COR-L47 (cell line): Measurements from ENCODE around the gene EML6.

Source experiments
- DNase-seq: peaks from one replicate; lab custom pipeline; 2025; lab: John Stamatoyannopoulos, UW

The EML6 gene

GRCh38 chr2:54946220-54946805 lies 222.9 kb downstream of the EML6 start:
- DNase-seq = no peak

GRCh38 chr2:54947136-54947535 lies 223.7 kb downstream of the EML6 start:
- no peak for DNase-seq

GRCh38 chr2:54947646-54948045 lies 224.2 kb downstream of the EML6 start:
- DNase-seq = no peak

GRCh38 chr2:54948120-54948519 lies 224.7 kb downstream of the EML6 start:
- DNase-seq = no peak

- DNase-seq = no peak
Measured at GRCh38 chr2:54949431-54949830, 226.0 kb downstream of the EML6 start.

- DNase-seq = no peak
Measured at GRCh38 chr2:54950811-54951210, 227.3 kb downstream of the EML6 start.

GRCh38 chr2:54952425-54952824 lies 229.0 kb downstream of the EML6 start:
- DNase-seq = no peak

- DNase-seq = no peak
Measured at GRCh38 chr2:54952978-54953456, 229.6 kb downstream of the EML6 start.

GRCh38 chr2:54954158-54954557 lies 230.7 kb downstream of the EML6 start:
- DNase-seq = no peak

- no peak for DNase-seq
Measured at GRCh38 chr2:54954705-54955357, 231.4 kb downstream of the EML6 start.

- DNase-seq = no peak
Measured at GRCh38 chr2:54955358-54956110, 232.1 kb downstream of the EML6 start.

- DNase-seq = peak; percentile 21
Measured at GRCh38 chr2:54956111-54956627, 232.7 kb downstream of the EML6 start.

- peak; percentile 52 for DNase-seq
Measured at GRCh38 chr2:54957321-54957999, 234.0 kb downstream of the EML6 start.

- DNase-seq = no peak
Measured at GRCh38 chr2:54958717-54959371, 235.4 kb downstream of the EML6 start.

GRCh38 chr2:54960164-54960563 lies 236.7 kb downstream of the EML6 start:
- DNase-seq = no peak

- DNase-seq = no peak
Measured at GRCh38 chr2:54962511-54962910, 239.0 kb downstream of the EML6 start.

GRCh38 chr2:54962935-54963440 lies 239.5 kb downstream of the EML6 start:
- no peak for DNase-seq

- DNase-seq = no peak
Measured at GRCh38 chr2:54963476-54963875, 240.0 kb downstream of the EML6 start.

GRCh38 chr2:54964271-54964670 lies 240.8 kb downstream of the EML6 start:
- DNase-seq = no peak

GRCh38 chr2:54964816-54965215 lies 241.4 kb downstream of the EML6 start:
- DNase-seq = no peak

GRCh38 chr2:54965425-54965824 lies 242.0 kb downstream of the EML6 start:
- DNase-seq = no peak
